HepG2 (cell line): ENCODE results near the gene MCRIP2. TPM values are rescaled to one million over a fixed set of nuclear protein-coding genes. Genes with fewer than 3 reads are reported as not detected.

ENCODE experiments used
- ATAC-seq: fragments of 200-7000 bp; cut with Tn5 transposase; 3 replicates; pipeline ENCODE4 v1.9.1; 2020; ENCODE audit warnings: mild to moderate bottlenecking, moderate library complexity
- BruUV-seq: library from RNA; stranded (reverse); fragments of 400-500 nt; replicated peaks from 2 replicates; lab custom pipeline; 2021; lab: Mats Ljungman, UMichigan
- CTCF ChIA-PET: fragments of 300-600 bp; formaldehyde crosslinking; extraction: SDS; loops from one replicate; lab custom pipeline; 2021; ENCODE audit warnings: low total read pairs, inconsistent platforms, low intra/inter-chr PET ratio; lab: Yijun Ruan, JAX
- POLR2A ChIA-PET: fragments of 350-600 bp; sonication (Branson Sonifier 250); formaldehyde crosslinking; loops from one replicate; lab custom pipeline; 2020; ENCODE audit warnings: antibody characterized with exemption, inconsistent platforms; lab: Yijun Ruan, JAX
- DNase-seq: peaks from one replicate; pipeline ENCODE4 v3.0.0-alpha.2; 2015; ENCODE audit warnings: low spot score
- FAIRE-seq: peaks from 3 replicates; lab custom pipeline; 2011; peaks lifted over from hg19 to GRCh38; lab: Jason Lieb, UNC
- H2AFZ ChIP-seq: one replicate; pipeline ENCODE4 v1.6.1; 2011; ENCODE audit warnings: low read length, inconsistent platforms
- H3K27ac ChIP-seq: fragments of 300-600 bp; 3 replicates; pipeline ENCODE4 v1.8.0; 2011; ENCODE audit warnings: mixed run types, mild to moderate bottlenecking, mixed read lengths, low read length, inconsistent platforms; ENCODE audit not compliant: insufficient read depth; ENCODE audit errors: extremely low read length
- H3K27me3 ChIP-seq, 2 experiments: fragments of 200-600 bp in 1 of 2; 2 replicates in 1 of 2; 3 replicates in 1 of 2; pipeline versions ENCODE4 v1.6.0 to v1.8.0; 2011; ENCODE audit warnings: low read length in 2 of 2, mild to moderate bottlenecking in 2 of 2, moderate library complexity in 2 of 2, inconsistent platforms in 1 of 2; ENCODE audit not compliant: insufficient read depth in 2 of 2, control insufficient read depth in 1 of 2
- H3K36me3 ChIP-seq, 2 experiments: fragments of 200-600 bp in 1 of 2; replicated peaks in 1 of 2; 2 replicates in 1 of 2; 3 replicates in 1 of 2; pipeline versions ENCODE4 v1.5.1 to v1.8.0; 2011; ENCODE audit warnings: low read length in 2 of 2, inconsistent platforms in 1 of 2; ENCODE audit not compliant: insufficient read depth in 2 of 2, control insufficient read depth in 1 of 2
- H3K4me1 ChIP-seq: 2 replicates; pipeline ENCODE4 v1.5.1; 2012; ENCODE audit warnings: low read length, inconsistent platforms; ENCODE audit not compliant: insufficient read depth
- H3K4me2 ChIP-seq: 2 replicates; pipeline ENCODE4 v1.6.0; 2011; ENCODE audit warnings: low read depth, low read length, inconsistent platforms
- H3K4me3 ChIP-seq, 3 experiments: fragments of 200-600 bp in 1 of 3; sonication (generic), shearing (Covaris generic) in 1 of 3; replicated peaks in 1 of 3; 2 replicates each; pipeline ENCODE4 v1.5.1; 2011 to 2016; ENCODE audit warnings: low read length in 3 of 3, inconsistent platforms in 2 of 3, low read depth in 2 of 3, mild to moderate bottlenecking in 2 of 3, control low read depth in 1 of 3, mixed read lengths in 1 of 3; ENCODE audit not compliant: insufficient read depth in 1 of 3
- H3K79me2 ChIP-seq: one replicate; pipeline ENCODE4 v1.6.1; 2011; ENCODE audit warnings: low read length, inconsistent platforms; ENCODE audit not compliant: insufficient read depth
- H3K9ac ChIP-seq: 2 replicates; pipeline ENCODE4 v1.6.0; 2011; ENCODE audit warnings: mild to moderate bottlenecking, low read depth, low read length, inconsistent platforms; ENCODE audit not compliant: insufficient read depth
- H3K9me3 ChIP-seq: 2 replicates; pipeline ENCODE4 v1.5.1; 2012; ENCODE audit warnings: mild to moderate bottlenecking, low read length
- H4K20me1 ChIP-seq: 2 replicates; pipeline ENCODE4 v1.6.0; 2011; ENCODE audit warnings: inconsistent platforms, mild to moderate bottlenecking, low read length, moderate library complexity; ENCODE audit not compliant: insufficient read depth
- CTCF ChIP-seq: sonication (generic); formaldehyde crosslinking; IDR thresholded peaks from 2 replicates; pipeline ENCODE4 v1.5.0; 2020; ENCODE audit warnings: mild to moderate bottlenecking, missing genetic modification reagents, moderate library complexity
- NKX3-1 ChIP-seq: sonication (generic); formaldehyde crosslinking; IDR thresholded peaks from 2 replicates; pipeline ENCODE4 v1.5.0; 2020; ENCODE audit warnings: missing genetic modification reagents
- PATZ1 ChIP-seq: sonication (generic); formaldehyde crosslinking; IDR thresholded peaks from 2 replicates; pipeline ENCODE4 v1.4.0; 2020; ENCODE audit warnings: missing genetic modification reagents
- RAD21 ChIP-seq: fragments of 450-650 bp; formaldehyde crosslinking; IDR thresholded peaks from 2 replicates; pipeline ENCODE4 v1.5.0; 2020; ENCODE audit warnings: mild to moderate bottlenecking
- SMC3 ChIP-seq: IDR thresholded peaks from 2 replicates; pipeline ENCODE4 v1.6.1; 2011; ENCODE audit warnings: low read length, improper control_type of control experiment
- STAG1 ChIP-seq: sonication (generic); formaldehyde crosslinking; IDR thresholded peaks from 2 replicates; pipeline ENCODE4 v1.4.0; 2020; ENCODE audit warnings: missing genetic modification reagents
- XRCC5 ChIP-seq: fragments of 200-400 bp; formaldehyde crosslinking; optimal IDR thresholded peaks from 2 replicates; pipeline ENCODE3; 2017; ENCODE audit warnings: mild to moderate bottlenecking, low read length
- ZNF687 ChIP-seq: sonication (generic); formaldehyde crosslinking; IDR thresholded peaks from 2 replicates; pipeline ENCODE4 v1.5.1; 2020; ENCODE audit warnings: mild to moderate bottlenecking, missing genetic modification reagents, moderate library complexity
- ZNF766 ChIP-seq: sonication (generic); formaldehyde crosslinking; IDR thresholded peaks from 2 replicates; pipeline ENCODE4 v1.5.0; 2020; ENCODE audit warnings: missing genetic modification reagents, borderline replicate concordance
- WGBS: methylation state at CpG from one replicate; pipeline ENCODE4 v1.1.6; 2017; ENCODE audit warnings: low lambda C conversion rate; 5-methylcytosine and 5-hydroxymethylcytosine counted together
- in situ Hi-C: cut with HindIII; loops from 2 replicates; pipeline ENCODE4 v1.10.0; 2017; ENCODE audit warnings: low pct_unique_long_range_greater_than_20kb; ENCODE audit not compliant: extremely low pct_ligation_motif_present
- intact Hi-C: fragments of 100-400 bp; cut with micrococcal nuclease; formaldehyde crosslinking; loops from one replicate; pipeline ENCODE4 v1.10.0; 2022; ENCODE audit not compliant: unreplicated experiment
- polyA plus RNA-seq, 8 experiments: library from polyadenylated mRNA; depleted of rRNA in 3 of 8; stranded (reverse) in 7 of 8; unstranded in 1 of 8; fragments of >200 nt; fragmentation: Illumina TruSeq in 4 of 8; extraction: Trizol in 4 of 8; gene quantifications; 2 replicates each; pipeline versions ENCODE4 v1.2.1 to v1.2.3, GENCODE V29; 2011 to 2016; ENCODE audit warnings: low read depth in 4 of 8, missing spikeins in 1 of 8, mixed read lengths in 1 of 8; ENCODE audit not compliant: insufficient read depth in 1 of 8
- total RNA-seq, 5 experiments: library from RNA; depleted of rRNA; stranded (reverse); fragments of >200 nt; fragmentation: Illumina TruSeq; extraction: Trizol; gene quantifications; 2 replicates each; pipeline ENCODE4 v1.2.3, GENCODE V29; 2016; ENCODE audit warnings: low read depth in 1 of 5

Gene MCRIP2
- total and polyA plus RNA-seq, 2 of the 13 experiments (the other 11 are each of a cell fraction or from before 2014, with no cell fraction given) = 39.6 to 76.7 TPM

- Histone ChIP-seq H3K9ac (no peak overlapping the region), H3K27ac (no peak overlapping the region), H3K27me3 (no peaks in the 10 kb centered on the region; a peak in 1 of 5 replicates), H3K9me3 (no peaks in the 10 kb centered on the region), H3K4me1 (no peaks in the 10 kb centered on the region), H3K4me3 (no peak overlapping the region), H3K36me3 (peaks cover 6 to 11% of the 10 kb centered on the region in 2 experiments; a peak in 4 of 5 replicates), H4K20me1 (no peaks in the 10 kb centered on the region), H3K4me2 (no peak overlapping the region), H3K79me2 (peaks cover 16% of the 10 kb centered on the region), H2AFZ (no peak overlapping the region)
- BruUV-seq = no TSS peak
- FAIRE-seq = peak; percentile 66
- POLR2A ChIA-PET = no interaction called here
- peak; percentile 45 for DNase-seq
- in situ Hi-C loops (no loop called here), intact Hi-C loops (no loop called here)
- peak; percentile 87 for ATAC-seq
- WGBS = 51% methylated on average over 6 of the region's 7 CpGs
- CTCF ChIA-PET = interaction anchor here (1.5 kb wide), 1 partner anchor 22 kb away, joined by 8 read pairs; no protein-coding TSS in a partner anchor
- peak; percentile 50 for TF ChIP-seq STAG1 (CRISPR knock-in tag)
- 0 out of 2 replicates have a peak, but pooled peaks have one; percentile 22 for TF ChIP-seq PATZ1
- peak; percentile 46; the same call in 1 of the 2 replicates for TF ChIP-seq SMC3
- peak; percentile 16 for TF ChIP-seq XRCC5
- TF ChIP-seq CTCF (CRISPR knock-in tag) = peak; percentile 60
- 0 out of 2 replicates have a peak, but pooled peaks have one; percentile 13 for TF ChIP-seq ZNF687 (CRISPR knock-in tag)
- peak; percentile 16; the same call in 1 of the 2 replicates for TF ChIP-seq RAD21 (CRISPR knock-in tag)
- no peak for TF ChIP-seq ZNF766
- no peak for TF ChIP-seq NKX3-1
Observed at GRCh38 chr16:600781-601180, 40.8 kb upstream of the MCRIP2 start.
